WTC11 (cell line): ENCODE data around the gene PNMA1.

ENCODE experiments used
- CREM ChIP-seq: sonication (generic); formaldehyde crosslinking; IDR thresholded peaks from 2 replicates; pipeline ENCODE4 v1.8.1; 2022; ENCODE audit warnings: mild to moderate bottlenecking, missing genetic modification reagents, moderate library complexity
- MYBL2 ChIP-seq: sonication (generic); formaldehyde crosslinking; IDR thresholded peaks from 2 replicates; pipeline ENCODE4 v1.8.1; 2023; ENCODE audit warnings: mild to moderate bottlenecking, moderate library complexity, missing genetic modification reagents
- NFE2L1 ChIP-seq: sonication (generic); formaldehyde crosslinking; IDR thresholded peaks from 2 replicates; pipeline ENCODE4 v1.8.1; 2023; ENCODE audit warnings: missing genetic modification reagents
- SP1 ChIP-seq: sonication (generic); formaldehyde crosslinking; conservative IDR thresholded peaks from 2 replicates; pipeline ENCODE4 v1.8.1; 2022; ENCODE audit warnings: missing genetic modification reagents
- TF ChIP-seq, protein P1 (sequence below): fragments of 200-600 bp; IDR thresholded peaks from 2 replicates; pipeline ENCODE4 v1.8.0; 2022; ENCODE audit warnings: antibody characterized with exemption
- TF ChIP-seq, protein P2 (sequence below): sonication (generic); formaldehyde crosslinking; IDR thresholded peaks from 2 replicates; pipeline ENCODE4 v1.8.0; 2023; ENCODE audit warnings: missing genetic modification reagents

DNA sequence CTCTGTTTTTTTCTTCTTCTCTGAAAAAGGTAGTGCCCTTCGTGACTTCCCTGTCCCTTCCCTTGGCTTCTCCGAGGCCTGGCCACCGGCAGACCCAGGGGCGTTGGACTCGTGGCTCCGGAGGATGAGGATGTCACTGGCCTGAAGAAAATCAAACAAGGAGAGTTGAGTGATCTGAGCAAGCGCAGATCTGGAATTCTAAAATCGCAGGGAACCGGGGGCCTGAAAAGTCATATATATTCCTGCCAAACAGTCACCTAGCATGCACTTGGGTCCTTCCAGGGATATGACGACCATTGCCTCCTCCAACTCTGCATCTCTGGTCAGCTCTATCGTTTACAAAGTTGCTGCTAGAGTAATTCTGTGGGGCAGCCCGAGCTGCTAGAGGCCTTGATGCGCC is 5.2 kb upstream of the PNMA1 start:
- no peak for TF ChIP-seq NFE2L1 (CRISPR knock-in tag)
- TF ChIP-seq, protein P1, sequence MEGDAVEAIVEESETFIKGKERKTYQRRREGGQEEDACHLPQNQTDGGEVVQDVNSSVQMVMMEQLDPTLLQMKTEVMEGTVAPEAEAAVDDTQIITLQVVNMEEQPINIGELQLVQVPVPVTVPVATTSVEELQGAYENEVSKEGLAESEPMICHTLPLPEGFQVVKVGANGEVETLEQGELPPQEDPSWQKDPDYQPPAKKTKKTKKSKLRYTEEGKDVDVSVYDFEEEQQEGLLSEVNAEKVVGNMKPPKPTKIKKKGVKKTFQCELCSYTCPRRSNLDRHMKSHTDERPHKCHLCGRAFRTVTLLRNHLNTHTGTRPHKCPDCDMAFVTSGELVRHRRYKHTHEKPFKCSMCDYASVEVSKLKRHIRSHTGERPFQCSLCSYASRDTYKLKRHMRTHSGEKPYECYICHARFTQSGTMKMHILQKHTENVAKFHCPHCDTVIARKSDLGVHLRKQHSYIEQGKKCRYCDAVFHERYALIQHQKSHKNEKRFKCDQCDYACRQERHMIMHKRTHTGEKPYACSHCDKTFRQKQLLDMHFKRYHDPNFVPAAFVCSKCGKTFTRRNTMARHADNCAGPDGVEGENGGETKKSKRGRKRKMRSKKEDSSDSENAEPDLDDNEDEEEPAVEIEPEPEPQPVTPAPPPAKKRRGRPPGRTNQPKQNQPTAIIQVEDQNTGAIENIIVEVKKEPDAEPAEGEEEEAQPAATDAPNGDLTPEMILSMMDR = no peak
- TF ChIP-seq CREM (CRISPR knock-in tag) = no peak
- TF ChIP-seq MYBL2 (CRISPR knock-in tag) = no peak
- TF ChIP-seq SP1 (CRISPR knock-in tag) = no peak
- TF ChIP-seq, protein P2, sequence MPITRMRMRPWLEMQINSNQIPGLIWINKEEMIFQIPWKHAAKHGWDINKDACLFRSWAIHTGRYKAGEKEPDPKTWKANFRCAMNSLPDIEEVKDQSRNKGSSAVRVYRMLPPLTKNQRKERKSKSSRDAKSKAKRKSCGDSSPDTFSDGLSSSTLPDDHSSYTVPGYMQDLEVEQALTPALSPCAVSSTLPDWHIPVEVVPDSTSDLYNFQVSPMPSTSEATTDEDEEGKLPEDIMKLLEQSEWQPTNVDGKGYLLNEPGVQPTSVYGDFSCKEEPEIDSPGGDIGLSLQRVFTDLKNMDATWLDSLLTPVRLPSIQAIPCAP (CRISPR knock-in tag) = no peak
